Ectodermal cell (in vitro differentiated cells): ENCODE results near the gene REC114.
"Not testable (repeated sequence)": the region's sequence is repeated elsewhere in the genome, so short reads cannot be mapped to it uniquely, and the experiment has no call there.

ENCODE experiments used
- H3K27ac ChIP-seq: 2 replicates; pipeline ENCODE4 v1.7.0; 2013; ENCODE audit warnings: mild to moderate bottlenecking, low read depth, low read length; ENCODE audit not compliant: insufficient read depth, poor library complexity, severe bottlenecking
- H3K27me3 ChIP-seq: 2 replicates; pipeline ENCODE4 v1.7.0; 2013; ENCODE audit warnings: mild to moderate bottlenecking, low read length; ENCODE audit not compliant: insufficient read depth, control insufficient read depth, poor library complexity, severe bottlenecking
- H3K36me3 ChIP-seq: one replicate; pipeline ENCODE4 v1.7.0; 2013; ENCODE audit warnings: low read length; ENCODE audit not compliant: control insufficient read depth, insufficient read depth
- H3K4me1 ChIP-seq: one replicate; pipeline ENCODE4 v1.7.0; 2013; ENCODE audit warnings: low read length; ENCODE audit not compliant: control insufficient read depth, insufficient read depth
- H3K4me3 ChIP-seq: 2 replicates; pipeline ENCODE4 v1.7.0; 2013; ENCODE audit warnings: low read depth, low read length, control low read depth; ENCODE audit not compliant: insufficient read depth
- H3K9me3 ChIP-seq: 2 replicates; pipeline ENCODE4 v1.7.0; 2013; ENCODE audit warnings: mild to moderate bottlenecking, low read length, moderate library complexity; ENCODE audit not compliant: control insufficient read depth
- WGBS, 2 experiments: methylation state at CpG; one replicate each; pipeline ENCODE4 v1.1.7; 2013; ENCODE audit warnings: missing lambda C conversion rate in 2 of 2; 5-methylcytosine and 5-hydroxymethylcytosine counted together

The REC114 gene

GRCh38 chr15:73571346-73571745 is 128.4 kb downstream of the REC114 start:
- Histone ChIP-seq H3K36me3 (peaks cover 26% of the 10 kb centered on the region), H3K27me3 (no peaks in the 10 kb centered on the region), H3K4me1 (no peaks in the 10 kb centered on the region), H3K4me3 (no peak overlapping the region), H3K9me3 (no peaks in the 10 kb centered on the region), H3K27ac (no peak overlapping the region)
- WGBS, 2 experiments = 78 to 87% methylated on average over 4 to 5 of the region's 5 CpGs

DNA sequence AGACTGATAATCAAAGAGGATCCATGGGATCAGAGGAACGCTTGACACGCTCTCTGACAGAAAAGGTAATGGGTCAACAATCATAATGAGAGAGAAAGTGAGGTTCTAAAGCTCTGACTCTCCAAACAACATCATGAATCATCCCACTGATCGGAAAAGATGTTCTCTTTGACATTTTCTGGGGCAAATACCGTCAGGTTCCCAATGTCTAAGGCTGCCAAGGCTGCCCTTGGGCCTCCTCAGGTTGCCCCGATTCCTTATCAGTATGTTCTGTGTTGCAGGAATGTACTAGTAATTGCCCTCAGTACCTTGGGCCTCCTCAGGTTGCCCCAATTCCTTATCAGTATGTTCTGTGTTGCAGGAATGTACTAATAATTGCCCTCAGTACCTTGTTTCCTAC is 129.3 kb downstream of the REC114 start:
- Histone ChIP-seq H3K36me3 (peaks cover 26% of the 10 kb centered on the region), H3K4me3 (no peak overlapping the region), H3K9me3 (no peaks in the 10 kb centered on the region), H3K27ac (no peak overlapping the region), H3K4me1 (no peaks in the 10 kb centered on the region), H3K27me3 (no peaks in the 10 kb centered on the region)
- 76 to 78% methylated on average over 5 of the region's 5 CpGs for WGBS, 2 experiments

GRCh38 chr15:73573037-73573436 is 130.1 kb downstream of the REC114 start:
- no peaks in the 10 kb centered on the region for H3K27me3 ChIP-seq
- H3K4me3 ChIP-seq = no peak overlapping the region
- H3K9me3 ChIP-seq = no peaks in the 10 kb centered on the region
- no peaks in the 10 kb centered on the region for H3K4me1 ChIP-seq
- no peak overlapping the region for H3K27ac ChIP-seq
- H3K36me3 ChIP-seq = peaks cover 26% of the 10 kb centered on the region
- WGBS, 2 experiments = 80 to 94% methylated on average over 1 of the region's 1 CpG

- Histone ChIP-seq H3K4me1 (no peaks in the 10 kb centered on the region), H3K27ac (no peak overlapping the region), H3K4me3 (no peak overlapping the region), H3K27me3 (no peaks in the 10 kb centered on the region), H3K9me3 (no peaks in the 10 kb centered on the region), H3K36me3 (peaks cover 24% of the 10 kb centered on the region)
- WGBS, 2 experiments = 94 to 96% methylated on average over 9 of the region's 9 CpGs
Measured at GRCh38 chr15:73573572-73573971, 130.6 kb downstream of the REC114 start.

DNA sequence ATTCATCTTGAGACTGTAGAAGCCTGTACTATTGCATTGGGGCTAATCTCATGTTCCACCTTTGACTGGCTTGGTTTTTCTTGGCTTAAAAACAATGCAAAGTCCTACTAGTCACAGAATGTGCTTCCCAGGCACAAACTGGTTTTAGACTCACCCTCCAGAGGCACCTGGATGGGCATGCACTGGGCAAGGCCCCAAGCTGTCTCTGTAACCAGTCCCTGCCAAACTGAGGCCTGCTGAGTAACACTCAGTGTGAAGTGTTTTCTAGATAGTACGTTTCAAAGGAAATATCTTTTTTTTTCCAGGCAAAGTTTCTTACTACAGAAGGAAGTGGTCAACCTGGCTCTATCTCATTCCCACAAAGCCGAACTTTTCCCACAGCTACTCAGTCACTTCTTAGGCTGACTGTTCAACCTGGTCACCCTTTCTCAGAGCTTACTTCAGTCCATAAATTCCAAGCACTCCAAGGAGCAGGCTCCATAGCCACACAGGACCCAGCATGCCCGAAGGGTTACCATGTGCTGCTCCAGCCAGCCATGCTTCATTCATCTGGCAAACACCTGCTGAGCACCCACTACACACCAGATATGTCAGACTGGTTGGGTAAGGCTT is 132.8 kb downstream of the REC114 start:
- peaks cover 7% of the 10 kb centered on the region for H3K36me3 ChIP-seq
- no peaks in the 10 kb centered on the region for H3K4me1 ChIP-seq
- H3K4me3 ChIP-seq = no peak overlapping the region
- H3K9me3 ChIP-seq = no peaks in the 10 kb centered on the region
- H3K27me3 ChIP-seq = no peaks in the 10 kb centered on the region
- no peak overlapping the region for H3K27ac ChIP-seq
- 91 to 93% methylated on average over 3 of the region's 3 CpGs for WGBS, 2 experiments

DNA sequence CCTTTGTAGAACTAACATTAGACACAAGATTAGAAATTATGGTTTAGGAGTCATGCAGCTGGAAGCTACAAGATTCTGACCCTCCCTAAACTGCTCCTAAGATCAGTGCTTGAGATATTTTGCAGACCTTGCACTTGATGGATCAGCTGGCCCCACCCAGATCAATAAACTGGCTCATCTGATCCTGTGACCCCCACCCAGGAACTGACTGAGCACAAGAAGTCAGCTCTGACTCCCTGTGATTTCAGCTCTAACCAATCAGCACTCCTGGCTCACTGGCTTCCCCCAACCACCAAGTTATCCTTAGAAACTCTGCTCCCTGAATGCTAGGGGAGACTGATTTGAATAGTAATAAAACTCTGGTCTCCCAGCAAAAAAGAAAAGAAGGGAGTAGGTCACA is 134.6 kb downstream of the REC114 start:
- H3K9me3 ChIP-seq, H3K4me3 ChIP-seq, H3K27me3 ChIP-seq, H3K36me3 ChIP-seq, H3K27ac ChIP-seq, H3K4me1 ChIP-seq: not testable (repeated sequence)

DNA sequence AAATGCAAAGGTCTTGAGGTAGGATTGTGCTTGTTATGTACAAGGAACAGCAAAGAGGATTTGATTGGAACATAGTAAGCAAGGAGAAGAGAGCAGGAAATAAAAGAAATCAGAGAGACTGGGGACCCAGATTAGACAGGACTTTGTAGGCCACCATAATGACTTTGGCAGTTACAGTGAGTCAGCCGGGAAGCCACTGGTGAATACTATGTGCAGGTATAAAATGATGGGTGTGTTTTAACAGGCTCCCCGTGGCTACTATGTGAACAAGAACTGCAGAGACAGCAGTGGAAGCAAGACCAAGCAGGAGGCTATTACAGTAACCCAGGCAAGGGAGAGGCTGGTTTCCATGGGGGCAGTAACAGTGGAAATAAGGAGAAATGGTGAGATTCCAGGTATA is 135.1 kb downstream of the REC114 start:
- Histone ChIP-seq H3K9me3 (no peaks in the 10 kb centered on the region), H3K27me3 (no peaks in the 10 kb centered on the region), H3K4me3 (no peak overlapping the region), H3K27ac (no peak overlapping the region), H3K4me1 (no peaks in the 10 kb centered on the region), H3K36me3 (peaks cover 10% of the 10 kb centered on the region)
- WGBS, 2 experiments = 87 to 90% methylated on average over 2 of the region's 2 CpGs

- H3K4me1 ChIP-seq = no peaks in the 10 kb centered on the region
- H3K27ac ChIP-seq = no peak overlapping the region
- H3K36me3 ChIP-seq = peaks cover 15% of the 10 kb centered on the region
- H3K9me3 ChIP-seq = no peaks in the 10 kb centered on the region
- WGBS, 2 experiments = 94 to 96% methylated on average over 6 of the region's 6 CpGs
- H3K27me3 ChIP-seq = no peaks in the 10 kb centered on the region
- no peak overlapping the region for H3K4me3 ChIP-seq
Measured at GRCh38 chr15:73582851-73583379, 140.0 kb downstream of the REC114 start.

DNA sequence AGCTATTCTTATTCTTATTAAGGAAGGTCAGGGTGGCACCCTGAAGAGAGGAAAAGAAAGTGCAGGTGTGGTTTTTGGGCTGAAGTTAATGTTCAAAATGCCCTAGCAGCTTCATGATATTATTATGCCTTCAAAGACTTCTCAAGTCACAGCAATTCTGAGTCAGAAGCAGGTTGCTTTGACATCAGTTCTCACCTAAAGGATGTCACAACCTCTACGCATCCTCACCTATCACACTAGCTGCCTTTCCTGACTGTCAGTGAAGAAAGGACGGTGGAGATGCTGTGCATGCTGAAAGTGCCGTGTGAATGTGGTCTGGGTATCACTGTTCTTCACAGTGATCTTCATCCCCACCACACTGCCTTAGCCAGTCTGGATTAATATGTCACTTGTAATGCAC is 140.6 kb downstream of the REC114 start:
- H3K27ac ChIP-seq = no peak overlapping the region
- H3K27me3 ChIP-seq = no peaks in the 10 kb centered on the region
- H3K4me1 ChIP-seq = no peaks in the 10 kb centered on the region
- WGBS, 2 experiments = 100% methylated on average over 3 of the region's 3 CpGs
- H3K4me3 ChIP-seq = no peak overlapping the region
- peaks cover 15% of the 10 kb centered on the region for H3K36me3 ChIP-seq
- no peaks in the 10 kb centered on the region for H3K9me3 ChIP-seq

GRCh38 chr15:73584699-73585420 is 141.9 kb downstream of the REC114 start:
- no peak overlapping the region for H3K27ac ChIP-seq
- no peaks in the 10 kb centered on the region for H3K4me1 ChIP-seq
- 93 to 95% methylated on average over 4 of the region's 5 CpGs for WGBS, 2 experiments

More at GRCh38 chr15:73584699-73585420, 141.9 kb downstream of the REC114 start:
- Histone ChIP-seq H3K36me3 (peaks cover 15% of the 10 kb centered on the region), H3K9me3 (no peaks in the 10 kb centered on the region), H3K4me3 (no peak overlapping the region), H3K27me3 (no peaks in the 10 kb centered on the region)
